ENCODE data around the gene KLRF1. TPM values are rescaled to one million over a fixed set of nuclear protein-coding genes. Genes with fewer than 3 reads are reported as not detected.

Gene KLRF1
- total and polyA plus RNA-seq, 12 donors, result 0.19 to 2.3 (median 0.40) TPM; not detected in 6

- Histone ChIP-seq H3K27me3 (no peaks in the 10 kb centered on the region), H3K27ac (peak overlapping the region in 8 of 10 donors; percentile 4 to 96 (median 82)), H3K36me3 (peaks cover 0 to 5% (median 0%) of the 10 kb centered on the region in 9 donors), H3K4me3 (peak overlapping the region in 9 of 10 donors; percentile 36 to 66 (median 54)), H3K4me1 (peaks cover 0 to 22% (median 7%) of the 10 kb centered on the region in 9 donors), H3K9me3 (peaks cover 0 to 24% (median 7%) of the 10 kb centered on the region in 11 donors)
- ATAC-seq (no peak), DNase-seq (no peak)
- TF ChIP-seq, protein P1, sequence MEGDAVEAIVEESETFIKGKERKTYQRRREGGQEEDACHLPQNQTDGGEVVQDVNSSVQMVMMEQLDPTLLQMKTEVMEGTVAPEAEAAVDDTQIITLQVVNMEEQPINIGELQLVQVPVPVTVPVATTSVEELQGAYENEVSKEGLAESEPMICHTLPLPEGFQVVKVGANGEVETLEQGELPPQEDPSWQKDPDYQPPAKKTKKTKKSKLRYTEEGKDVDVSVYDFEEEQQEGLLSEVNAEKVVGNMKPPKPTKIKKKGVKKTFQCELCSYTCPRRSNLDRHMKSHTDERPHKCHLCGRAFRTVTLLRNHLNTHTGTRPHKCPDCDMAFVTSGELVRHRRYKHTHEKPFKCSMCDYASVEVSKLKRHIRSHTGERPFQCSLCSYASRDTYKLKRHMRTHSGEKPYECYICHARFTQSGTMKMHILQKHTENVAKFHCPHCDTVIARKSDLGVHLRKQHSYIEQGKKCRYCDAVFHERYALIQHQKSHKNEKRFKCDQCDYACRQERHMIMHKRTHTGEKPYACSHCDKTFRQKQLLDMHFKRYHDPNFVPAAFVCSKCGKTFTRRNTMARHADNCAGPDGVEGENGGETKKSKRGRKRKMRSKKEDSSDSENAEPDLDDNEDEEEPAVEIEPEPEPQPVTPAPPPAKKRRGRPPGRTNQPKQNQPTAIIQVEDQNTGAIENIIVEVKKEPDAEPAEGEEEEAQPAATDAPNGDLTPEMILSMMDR (IDR thresholded peaks at IDR 0.05), result no peak
- 51 to 68% methylated on average over 4 of the region's 4 CpGs for WGBS, 2 donors
- intact Hi-C loops (cut with DNase I), result loop anchor here in 2 of 10 donors (5.0 to 10.0 kb wide), 2 partner anchors 120 to 212 kb away; no protein-coding TSS in a partner anchor
These were observed 39.6 kb downstream of the KLRF1 start for GRCh38 chr12:9866860-9867269.

GRCh38 chr12:9867531-9867930 lies 40.2 kb downstream of the KLRF1 start:
- H3K36me3 ChIP-seq, result no peaks in the 10 kb centered on the region
- no peak for ATAC-seq
- no peaks in the 10 kb centered on the region for H3K27me3 ChIP-seq
- H3K9me3 ChIP-seq, result peaks cover 0 to 23% (median 7%) of the 10 kb centered on the region in 11 donors
- 47 to 49% methylated on average over 4 of the region's 4 CpGs for WGBS, 2 donors
- DNase-seq, result no peak
- peak overlapping the region; percentile 8 to 66 (median 51) for H3K4me3 ChIP-seq
- peak overlapping the region in 8 of 10 donors; percentile 4 to 96 (median 82) for H3K27ac ChIP-seq
- H3K4me1 ChIP-seq, result peaks cover 0 to 22% (median 7%) of the 10 kb centered on the region in 9 donors
- TF ChIP-seq, protein P1 (IDR thresholded peaks at IDR 0.05), result no peak
- intact Hi-C loops (cut with DNase I), result loop anchor here in 2 of 10 donors (5.0 to 10.0 kb wide), 2 partner anchors 120 to 213 kb away; no protein-coding TSS in a partner anchor

- intact Hi-C loops (cut with DNase I), result loop anchor here in 2 of 10 donors (5.0 to 10.0 kb wide), 2 partner anchors 121 to 214 kb away; no protein-coding TSS in a partner anchor
- no peaks in the 10 kb centered on the region for H3K36me3 ChIP-seq
- H3K4me3 ChIP-seq, result peak overlapping the region; percentile 29 to 66 (median 51)
- ATAC-seq, result no peak
- no peak for DNase-seq
- 58 to 69% methylated on average over 11 of the region's 11 CpGs for WGBS, 2 donors
- no peaks in the 10 kb centered on the region for H3K27me3 ChIP-seq
- TF ChIP-seq, protein P1 (IDR thresholded peaks at IDR 0.05), result no peak
- peaks cover 0 to 16% (median 7%) of the 10 kb centered on the region in 11 donors for H3K9me3 ChIP-seq
- peak overlapping the region in 9 of 10 donors; percentile 67 to 96 (median 87) for H3K27ac ChIP-seq
- peaks cover 0 to 22% (median 7%) of the 10 kb centered on the region in 9 donors for H3K4me1 ChIP-seq
These were observed 41.1 kb downstream of the KLRF1 start for GRCh38 chr12:9868311-9868801.

DNA sequence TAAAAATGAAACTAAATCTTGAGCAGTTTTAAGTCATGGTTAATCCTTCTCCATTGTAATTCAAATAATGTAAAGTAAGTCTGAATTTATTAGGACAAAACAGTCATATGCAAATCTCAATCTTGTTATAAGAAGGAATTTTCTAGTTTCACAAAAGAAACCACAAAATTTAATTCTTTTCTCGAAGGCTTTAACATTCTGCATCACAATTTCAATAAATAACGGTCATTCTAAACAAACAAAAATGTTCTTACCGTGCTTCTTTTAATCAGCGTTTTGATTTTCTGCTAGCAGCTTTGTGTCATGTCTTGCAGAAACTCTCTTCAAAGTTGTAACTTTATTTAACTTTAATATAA lies 41.6 kb downstream of the KLRF1 start:
- Histone ChIP-seq H3K9me3 (peaks cover 0 to 10% (median 2%) of the 10 kb centered on the region in 11 donors), H3K4me1 (peaks cover 0 to 22% (median 7%) of the 10 kb centered on the region in 9 donors), H3K4me3 (peak overlapping the region; percentile 29 to 66 (median 51)), H3K27ac (peak overlapping the region; percentile 67 to 96 (median 87)), H3K36me3 (no peaks in the 10 kb centered on the region), H3K27me3 (no peaks in the 10 kb centered on the region)
- ATAC-seq (no peak), DNase-seq (no peak)
- TF ChIP-seq, protein P1 (IDR thresholded peaks at IDR 0.05), result no peak
- WGBS, 2 donors, result 44 to 53% methylated on average over 4 of the region's 4 CpGs
- intact Hi-C loops (cut with DNase I), result loop anchor here in 2 of 10 donors (5.0 to 10.0 kb wide), 2 partner anchors 122 to 214 kb away; no protein-coding TSS in a partner anchor

Data from heart right ventricle (tissue), 16 donors.